EL (cell line): ENCODE data around the gene PFKL.
"Not testable (repeated sequence)": the region's sequence is repeated elsewhere in the genome, so short reads cannot be mapped to it uniquely, and the experiment has no call there.

Experiments
- DNase-seq: peaks from one replicate; pipeline ENCODE4 v3.0.0-alpha.2; 2016

Gene PFKL

GRCh38 chr21:44329971-44330681 lies 30.3 kb downstream of the PFKL start:
- DNase-seq = no peak

- no peak for DNase-seq
Measured at GRCh38 chr21:44330698-44331097, 30.8 kb downstream of the PFKL start.

GRCh38 chr21:44331209-44331608 lies 31.4 kb downstream of the PFKL start:
- no peak for DNase-seq

- DNase-seq = peak; percentile 23
Measured at GRCh38 chr21:44331650-44332307, 31.9 kb downstream of the PFKL start.

- no peak for DNase-seq
Measured at GRCh38 chr21:44332383-44332782, 32.5 kb downstream of the PFKL start.

- DNase-seq = no peak
Measured at GRCh38 chr21:44332965-44333364, 33.1 kb downstream of the PFKL start.

GRCh38 chr21:44333509-44334328 lies 33.9 kb downstream of the PFKL start:
- no peak for DNase-seq

GRCh38 chr21:44334329-44335030 lies 34.6 kb downstream of the PFKL start:
- no peak for DNase-seq

GRCh38 chr21:44335266-44336059 lies 35.6 kb downstream of the PFKL start:
- no peak for DNase-seq

GRCh38 chr21:44337449-44337848 lies 37.6 kb downstream of the PFKL start:
- DNase-seq = no peak

- DNase-seq = peak; percentile 46
Measured at GRCh38 chr21:44337941-44338895, 38.4 kb downstream of the PFKL start.

- peak; percentile 94 for DNase-seq
Measured at GRCh38 chr21:44338971-44339910, 39.4 kb downstream of the PFKL start, which contains the start of gene CFAP410. CFAP410 (minus strand) TSS chr21:44339390; CDS start chr21:44339194, 196 bp downstream.

GRCh38 chr21:44341726-44342458 lies 42.0 kb downstream of the PFKL start:
- DNase-seq = not testable (repeated sequence)

- DNase-seq = not testable (repeated sequence)
Measured at GRCh38 chr21:44342981-44343380, 43.1 kb downstream of the PFKL start.

GRCh38 chr21:44344541-44345183 lies 44.8 kb downstream of the PFKL start:
- no peak for DNase-seq

- DNase-seq = no peak
Measured at GRCh38 chr21:44345495-44345894, 45.6 kb downstream of the PFKL start.

GRCh38 chr21:44347911-44348451 lies 48.1 kb downstream of the PFKL start:
- no peak for DNase-seq

GRCh38 chr21:44348861-44349260 lies 49.0 kb downstream of the PFKL start:
- DNase-seq = no peak
